CD4-positive, alpha-beta T cell treated with Interferon gamma for 1 hour (primary cell): Measurements from ENCODE around the gene CTXN1.
"Not testable (repeated sequence)": the region's sequence is repeated elsewhere in the genome, so short reads cannot be mapped to it uniquely, and the experiment has no call there.

Source experiments
- DNase-seq: peaks from one replicate; pipeline ENCODE4 v3.0.0-alpha.2; 2020

The CTXN1 gene

GRCh38 chr19:7924651-7925170 lies 1.2 kb downstream of the CTXN1 start:
- DNase-seq, result no peak

GRCh38 chr19:7924241-7924640 lies 1.7 kb downstream of the CTXN1 start:
- DNase-seq, result no peak

DNA sequence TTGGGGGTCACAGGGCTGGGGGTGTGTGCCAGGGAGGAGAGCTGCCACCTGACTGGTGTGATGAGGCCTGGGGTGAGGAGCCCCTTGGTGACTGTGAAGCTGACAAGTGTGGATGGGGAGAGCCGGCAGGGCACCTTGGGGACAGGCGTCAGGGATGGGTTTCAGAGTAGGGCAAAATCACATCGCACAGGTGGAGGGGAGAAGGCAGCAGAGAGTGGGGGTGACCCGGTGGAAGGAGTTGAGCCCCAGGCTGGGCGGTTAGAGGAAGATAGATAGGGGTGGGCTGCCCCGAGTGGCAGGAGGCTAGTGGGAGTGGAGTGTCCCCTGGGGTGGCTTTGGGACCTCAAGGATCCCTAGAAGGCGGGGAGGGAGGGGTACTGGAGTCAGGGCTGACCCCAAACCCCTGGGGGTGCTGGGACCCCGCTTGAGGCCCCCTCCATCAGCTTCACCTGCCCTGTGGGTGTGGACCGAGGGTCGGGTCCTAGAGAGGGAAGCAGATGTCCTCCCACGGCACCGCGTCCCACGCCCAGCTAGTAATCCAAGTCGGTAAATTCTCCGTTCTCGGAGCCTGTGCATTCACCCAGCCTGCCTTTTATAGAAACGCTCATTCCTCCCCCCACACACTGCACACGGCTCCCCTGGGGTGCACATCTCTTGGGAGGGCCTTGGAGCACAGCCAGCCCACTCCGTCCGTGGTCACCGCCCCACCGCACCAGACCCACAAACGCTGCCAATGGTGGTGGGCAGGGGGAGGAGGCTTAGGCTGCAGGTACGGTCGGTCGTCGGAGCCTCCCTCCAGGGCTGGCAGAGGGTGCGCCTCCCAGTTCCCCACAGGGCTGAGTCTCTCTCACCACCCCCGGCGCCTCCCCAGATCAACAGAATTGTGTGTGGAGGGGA lies 2.4 kb downstream of the CTXN1 start:
- no peak for DNase-seq

DNA sequence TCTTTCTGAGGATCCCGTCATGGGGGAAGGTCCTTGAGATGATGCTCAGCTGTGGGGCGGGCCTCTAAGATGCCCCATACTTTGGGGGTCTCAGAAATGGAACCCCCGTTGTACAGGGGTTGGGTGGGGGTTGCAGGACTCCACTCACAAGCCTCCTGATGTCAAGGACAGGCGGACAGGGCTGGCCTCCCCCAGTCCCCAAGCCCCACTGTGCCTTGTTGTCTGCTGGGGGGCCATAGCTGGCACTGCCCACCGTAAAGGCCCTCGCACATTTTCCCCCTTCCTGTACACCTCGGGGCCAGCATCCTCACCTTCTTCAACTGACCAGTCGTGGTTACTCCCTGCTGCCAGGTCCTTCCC lies 3.1 kb downstream of the CTXN1 start:
- no peak for DNase-seq

DNA sequence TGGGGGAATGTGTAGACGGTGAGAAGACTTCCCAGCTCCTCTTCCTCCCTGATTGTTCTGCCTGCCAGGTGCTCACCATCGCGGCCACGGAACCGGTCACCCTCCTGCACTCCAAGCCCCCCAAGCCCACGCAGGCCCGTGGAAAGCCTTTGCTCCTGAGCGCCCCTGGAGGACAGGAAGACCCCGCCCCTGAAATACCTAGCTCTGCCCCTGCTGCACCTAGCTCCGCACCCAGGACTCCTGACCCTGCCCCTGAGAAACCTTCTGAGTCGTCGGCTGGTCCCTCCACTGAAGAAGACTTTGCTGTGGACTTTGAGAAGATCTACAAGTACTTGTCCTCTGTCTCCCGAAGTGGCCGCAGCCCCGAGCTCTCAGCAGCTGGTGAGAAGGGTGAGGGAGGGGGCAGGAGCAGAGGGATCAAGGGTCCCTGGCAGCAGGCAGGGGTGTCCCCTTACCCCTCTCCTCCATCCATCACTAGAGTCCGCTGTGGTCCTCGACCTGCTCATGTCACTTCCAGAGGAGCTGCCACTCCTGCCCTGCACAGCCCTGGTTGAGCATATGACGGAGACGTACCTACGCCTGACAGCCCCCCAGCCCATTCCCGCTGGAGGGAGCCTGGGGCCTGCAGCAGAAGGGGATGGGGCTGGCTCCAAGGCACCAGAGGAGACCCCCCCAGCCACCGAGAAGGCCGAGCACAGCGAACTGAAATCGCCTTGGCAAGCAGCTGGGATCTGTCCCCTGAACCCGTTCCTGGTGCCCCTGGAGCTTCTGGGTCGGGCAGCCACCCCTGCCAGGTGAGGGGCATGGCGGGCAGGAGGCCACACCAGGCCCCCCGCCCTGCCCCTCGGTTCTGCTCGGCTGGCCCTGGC lies 3.7 kb downstream of the CTXN1 start:
- DNase-seq, result no peak

DNA sequence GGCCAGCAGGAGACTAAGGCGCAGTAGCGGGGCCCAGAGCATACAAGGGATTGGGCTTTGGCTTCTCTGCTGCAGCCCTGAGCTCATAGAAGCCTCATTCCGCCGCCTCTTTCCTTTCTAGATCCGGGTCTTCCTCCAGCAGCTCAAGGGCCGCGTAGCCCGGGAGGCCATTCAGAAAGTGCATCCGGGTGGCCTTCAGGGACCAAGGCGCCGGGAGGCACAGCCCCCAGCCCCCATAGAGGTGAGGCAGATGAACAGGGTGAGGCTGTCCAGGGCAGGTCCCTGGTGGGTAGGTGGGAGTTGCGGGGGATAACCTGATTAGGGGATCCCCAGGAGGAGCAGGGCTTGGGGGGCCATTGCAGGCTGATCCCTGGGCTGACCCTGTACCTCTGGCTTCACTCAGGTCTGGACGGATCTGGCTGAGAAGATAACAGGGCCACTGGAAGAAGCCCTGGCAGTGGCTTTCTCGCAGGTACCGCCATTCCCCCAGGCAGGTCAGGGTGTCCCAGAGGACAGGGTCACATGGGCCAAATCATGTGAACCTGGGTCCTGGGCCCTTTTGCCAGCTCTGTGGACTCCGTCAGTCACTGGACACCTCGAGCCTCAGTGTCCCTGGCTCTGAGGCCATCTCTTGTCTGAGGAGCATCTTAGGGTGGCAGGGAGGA lies 4.5 kb downstream of the CTXN1 start:
- no peak for DNase-seq

DNA sequence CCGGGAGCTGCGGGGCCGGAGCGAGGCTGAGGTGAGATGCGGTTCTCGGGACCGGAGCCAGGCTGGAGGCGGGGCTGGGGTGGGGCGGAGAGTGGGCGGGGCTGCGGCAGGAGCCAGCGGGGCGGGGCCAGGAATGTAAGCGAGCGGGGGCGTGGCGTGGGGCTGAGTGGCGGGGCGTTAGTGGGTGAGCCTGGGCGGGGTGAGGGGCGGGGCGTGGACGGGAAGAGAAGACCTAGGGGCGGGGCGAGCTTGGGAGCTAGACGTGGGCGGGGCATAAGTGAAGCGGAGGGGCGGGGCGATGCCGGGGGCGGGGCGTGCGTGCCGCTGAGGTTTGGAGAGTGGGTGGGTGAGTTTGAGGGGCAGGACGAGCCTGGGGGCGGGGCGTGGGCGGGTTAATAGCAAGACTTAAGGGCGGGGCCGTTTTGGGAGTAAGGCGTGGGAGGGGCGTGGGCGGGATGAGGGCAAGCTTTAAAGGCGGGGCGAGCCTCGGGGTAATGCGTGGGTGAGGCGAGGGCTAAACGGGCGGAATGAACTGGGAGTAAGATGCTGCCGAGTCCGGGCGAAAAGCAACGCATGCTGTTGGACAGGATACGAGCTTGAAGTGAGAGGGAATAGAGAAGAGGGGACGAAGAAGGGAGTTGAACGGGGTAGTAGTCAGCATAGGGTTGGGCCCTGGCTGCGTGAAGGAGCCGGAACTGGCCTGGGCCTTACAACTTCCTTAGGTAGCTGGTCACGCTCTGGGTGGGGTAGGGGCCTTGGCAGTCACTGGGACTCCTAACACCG lies 5.2 kb downstream of the CTXN1 start:
- DNase-seq, result peak; percentile 98

GRCh38 chr19:7919610-7920518 lies 6.1 kb downstream of the CTXN1 start, which contains the start of gene SNAPC2:
Gene SNAPC2 (plus strand): TSS chr19:7920338. CDS start chr19:7920367, 29 bp downstream.
- peak; percentile 96 for DNase-seq

DNA sequence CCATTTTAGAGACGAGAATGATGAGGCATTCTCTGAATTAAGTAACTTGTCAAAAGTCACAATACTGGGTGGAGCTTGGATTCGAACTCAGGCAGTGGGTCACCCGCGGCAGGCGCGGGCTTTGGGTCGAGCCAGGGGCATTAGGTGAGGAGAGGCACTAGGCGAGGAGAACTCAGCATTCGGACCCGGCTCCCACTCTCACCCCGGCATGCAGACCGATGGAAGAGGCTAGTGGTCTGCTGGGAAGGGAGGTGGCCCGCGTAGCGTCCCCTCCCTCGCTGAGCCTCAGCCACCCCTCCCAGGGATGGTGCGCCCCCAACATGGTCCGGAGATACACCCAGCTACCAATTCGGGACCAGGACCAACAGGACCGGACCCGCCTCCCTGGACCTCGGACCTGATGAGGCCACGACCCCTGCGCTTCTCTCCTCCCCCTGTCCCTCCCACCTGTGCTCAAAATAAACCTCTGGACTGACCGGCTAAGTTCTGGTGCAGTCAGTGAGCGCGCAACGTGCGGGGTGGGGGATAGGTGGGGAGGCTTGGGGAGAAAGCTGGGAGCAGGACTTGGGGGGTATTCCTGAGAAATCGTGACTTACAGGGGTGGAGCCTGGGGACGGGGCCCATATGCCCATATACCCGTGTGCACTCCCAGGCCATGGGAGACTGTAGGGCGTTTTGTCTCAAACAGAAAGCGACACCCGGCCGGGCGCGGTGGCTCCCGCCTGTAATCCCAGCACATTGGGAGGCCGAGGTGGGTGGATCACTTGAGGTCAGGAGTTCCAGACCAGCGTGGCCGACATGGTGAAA lies 7.1 kb downstream of the CTXN1 start:
- DNase-seq, result no peak

GRCh38 chr19:7918062-7918614 lies 7.8 kb downstream of the CTXN1 start:
- not testable (repeated sequence) for DNase-seq

DNA sequence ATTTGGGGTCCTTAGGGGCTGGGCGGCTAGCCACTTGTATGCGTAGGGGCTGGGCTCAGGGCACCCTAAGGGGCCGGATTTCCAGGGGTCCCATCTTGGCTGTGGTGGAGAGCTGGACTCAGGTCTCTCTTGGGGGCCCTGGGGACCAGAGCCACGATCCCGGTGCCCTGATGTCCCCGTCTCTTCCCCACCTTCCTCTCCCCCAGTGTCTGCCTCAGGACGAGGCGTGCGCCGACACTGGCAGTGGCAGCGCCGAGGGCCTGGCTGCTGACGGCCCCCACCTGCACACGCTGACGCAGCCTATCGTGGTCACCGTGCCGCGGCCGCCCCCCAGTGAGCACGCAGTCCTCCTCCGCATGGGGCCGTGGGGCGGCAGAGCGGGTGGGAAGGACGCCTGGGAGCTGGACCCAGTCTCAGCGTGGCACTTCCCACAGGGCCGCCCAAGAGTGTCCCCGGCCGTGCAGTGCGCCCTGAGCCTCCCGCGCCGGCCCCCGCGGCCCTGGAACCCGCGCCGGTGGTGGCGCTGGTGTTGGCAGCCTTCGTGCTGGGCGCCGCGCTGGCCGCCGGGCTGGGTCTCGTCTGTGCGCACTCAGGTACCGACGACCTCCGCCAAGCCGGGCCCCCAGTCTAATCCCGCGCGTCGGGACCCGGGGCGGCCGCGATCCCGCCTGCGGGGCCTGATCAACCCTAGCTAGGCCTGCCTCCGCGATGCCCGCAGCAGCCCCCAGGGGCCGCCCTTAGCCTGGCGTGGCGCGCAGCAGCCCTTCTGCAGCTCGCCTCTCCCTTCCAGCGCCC lies 8.5 kb downstream of the CTXN1 start:
- peak; percentile 59 for DNase-seq

- DNase-seq, result no peak
Observed at GRCh38 chr19:7916955-7917266, 9.0 kb downstream of the CTXN1 start.

- DNase-seq, result peak; percentile 58
Observed at GRCh38 chr19:7916103-7916954, 9.6 kb downstream of the CTXN1 start.

GRCh38 chr19:7915250-7916102 lies 10.5 kb downstream of the CTXN1 start:
- DNase-seq, result no peak

DNA sequence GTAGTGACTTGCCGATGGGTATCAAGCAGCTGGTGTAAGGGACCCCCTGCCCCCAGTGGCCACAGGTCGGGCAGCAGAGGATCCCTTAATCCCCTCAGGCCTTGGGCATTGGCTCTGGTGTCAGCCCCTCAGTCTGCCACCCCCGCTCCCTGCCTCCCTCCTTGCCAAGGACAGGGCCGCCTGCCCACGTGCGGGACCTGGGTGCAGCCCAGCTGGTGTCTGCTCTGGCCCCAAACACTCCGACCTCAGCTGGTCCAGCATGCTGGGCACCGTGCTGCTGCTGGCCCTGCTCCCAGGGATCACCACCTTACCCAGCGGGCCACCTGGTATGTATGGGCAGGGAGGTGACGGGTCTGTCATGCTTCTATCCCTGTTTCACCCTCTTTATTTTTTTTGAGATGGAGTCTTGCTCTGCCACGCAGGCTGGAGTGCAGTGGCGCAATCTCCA lies 11.3 kb downstream of the CTXN1 start, which contains the start of gene TGFBR3L:
TGFBR3L (plus strand) TSS at position 233 of the 448 bp plus-strand sequence.
- no peak for DNase-seq

DNA sequence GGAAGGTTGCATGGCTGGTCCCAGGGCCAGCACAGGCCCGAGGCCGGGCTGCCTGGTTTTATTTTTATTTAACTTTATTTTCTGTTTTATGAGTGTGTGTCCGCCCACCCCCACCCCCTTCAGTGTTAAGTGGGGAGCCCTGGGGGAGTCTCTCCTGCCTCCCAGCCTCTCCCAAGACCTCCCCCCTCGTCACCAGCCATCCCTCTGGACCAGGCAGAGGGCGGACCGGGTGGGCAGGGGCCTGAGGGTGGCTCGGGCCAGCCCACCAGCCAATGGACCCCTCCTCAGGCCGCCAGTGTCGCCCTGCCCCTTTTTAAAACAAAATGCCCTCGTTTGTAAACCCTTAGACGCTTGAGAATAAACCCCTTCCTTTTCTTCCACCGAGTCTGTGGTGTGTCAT lies 11.8 kb downstream of the CTXN1 start:
- no peak for DNase-seq

DNA sequence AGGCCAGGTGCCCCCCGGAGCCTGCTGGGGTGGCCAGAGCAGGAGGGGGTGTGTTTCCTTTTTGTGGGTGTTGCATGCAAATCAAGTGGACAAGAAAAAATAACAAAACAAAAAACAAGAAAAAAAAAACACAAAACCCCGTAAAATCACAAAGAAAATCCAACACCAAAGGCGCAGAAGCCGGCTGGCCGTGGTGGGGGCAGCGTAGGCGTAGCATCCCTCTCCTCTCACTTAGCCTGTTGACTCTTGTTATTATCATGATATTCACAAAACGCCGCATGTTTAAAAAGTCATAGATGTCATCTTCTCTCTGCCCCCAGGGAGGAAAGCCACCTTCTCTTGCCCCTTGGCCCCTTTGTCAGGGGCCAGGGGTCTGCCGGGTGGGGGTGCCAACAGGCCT lies 12.3 kb downstream of the CTXN1 start:
- no peak for DNase-seq
